ENCODE data around the gene METTL6. TPM values are rescaled to one million over a fixed set of nuclear protein-coding genes. Genes with fewer than 3 reads are reported as not detected.
"Not testable (repeated sequence)": the region's sequence is repeated elsewhere in the genome, so short reads cannot be mapped to it uniquely, and the experiment has no call there.

METTL6 gene
- total RNA-seq, 2 experiments from 2014 or later, result 18.6 to 19.3 TPM

DNA sequence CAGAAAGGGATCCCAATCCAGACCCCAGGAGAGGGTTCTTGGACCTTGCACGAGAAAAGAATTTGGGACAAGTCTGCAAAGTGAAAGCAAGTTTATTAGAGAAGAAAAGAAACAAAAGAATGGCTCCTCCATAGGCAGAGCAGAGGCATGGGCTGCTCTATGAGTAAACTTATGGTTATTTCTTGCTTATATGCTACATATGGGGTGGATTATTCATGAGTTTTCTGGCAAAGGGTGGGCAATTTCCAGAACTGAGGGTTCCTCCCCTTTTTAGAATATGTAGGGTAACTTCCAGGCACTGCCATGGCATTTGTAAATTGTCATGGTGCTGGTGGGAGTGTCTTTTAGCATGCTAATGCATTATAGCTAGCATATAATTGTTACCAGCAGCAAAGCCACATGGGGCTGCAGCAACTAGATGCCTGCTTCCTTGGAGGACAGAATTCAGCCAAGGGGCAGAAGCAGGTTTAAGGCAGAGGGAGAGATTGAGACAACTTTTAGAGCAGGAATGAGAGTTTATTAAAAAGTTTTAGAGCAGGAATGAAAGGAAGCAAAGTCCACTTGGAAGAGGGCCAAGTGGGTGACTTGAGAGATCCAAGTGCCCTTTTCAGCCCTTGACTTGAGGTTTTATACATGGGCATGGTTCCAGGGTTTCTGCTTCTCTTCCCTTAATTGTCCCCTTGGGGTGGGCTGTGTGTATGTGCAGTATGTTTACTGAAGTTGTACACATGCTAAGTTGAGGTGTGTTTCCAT is 41.3 kb downstream of the METTL6 start:
- peaks cover 2% of the 10 kb centered on the region for H3K4me1 Mint-ChIP-seq
- ATAC-seq (ENCODE audit: low read depth) (no peak), DNase-seq (no peak)
- H3K27me3 Mint-ChIP-seq, result peaks cover 3% of the 10 kb centered on the region
- H3K27ac Mint-ChIP-seq, result no peak overlapping the region
- POLR2A ChIA-PET, result no interaction called here
- peaks cover 6% of the 10 kb centered on the region for H3K9me3 Mint-ChIP-seq
- peaks cover 5% of the 10 kb centered on the region for H3K36me3 Mint-ChIP-seq
- H3K4me3 Mint-ChIP-seq, result no peak overlapping the region

DNA sequence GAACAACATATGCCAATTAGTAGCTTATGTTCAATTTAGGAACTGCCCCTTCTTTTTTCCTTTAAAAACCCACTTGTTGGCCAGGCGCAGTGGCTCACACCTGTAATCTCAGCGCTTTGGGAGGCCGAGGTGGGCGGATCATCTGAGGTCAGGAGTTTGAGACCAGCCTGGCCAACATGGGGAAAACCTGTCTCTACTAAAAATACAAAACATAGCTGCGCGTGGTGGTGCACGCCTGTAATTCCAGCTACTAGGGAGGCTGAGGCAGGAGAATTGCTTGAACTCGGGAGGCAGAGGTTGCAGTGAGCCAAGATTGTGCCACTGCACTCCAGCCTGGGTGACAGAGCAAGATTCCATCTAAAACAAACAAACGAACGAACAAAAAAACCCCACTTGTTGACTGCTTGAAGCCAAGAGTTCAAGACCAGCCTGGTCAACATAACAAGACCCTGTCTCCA is 42.1 kb downstream of the METTL6 start:
- H3K4me3 Mint-ChIP-seq; H3K9me3 Mint-ChIP-seq; H3K36me3 Mint-ChIP-seq; H3K27ac Mint-ChIP-seq; ATAC-seq (ENCODE audit: low read depth); H3K27me3 Mint-ChIP-seq; DNase-seq; H3K4me1 Mint-ChIP-seq; POLR2A ChIA-PET: not testable (repeated sequence)

- Mint-ChIP-seq H3K27ac (no peak overlapping the region), H3K36me3 (peaks cover 5% of the 10 kb centered on the region), H3K4me1 (peaks cover 2% of the 10 kb centered on the region), H3K4me3 (no peak overlapping the region), H3K27me3 (peaks cover 3% of the 10 kb centered on the region), H3K9me3 (peaks cover 6% of the 10 kb centered on the region)
- no peak for ATAC-seq (ENCODE audit: low read depth)
- DNase-seq, result no peak
- POLR2A ChIA-PET, result no interaction called here
Observed at GRCh38 chr3:15384510-15385237, 42.7 kb downstream of the METTL6 start.

DNA sequence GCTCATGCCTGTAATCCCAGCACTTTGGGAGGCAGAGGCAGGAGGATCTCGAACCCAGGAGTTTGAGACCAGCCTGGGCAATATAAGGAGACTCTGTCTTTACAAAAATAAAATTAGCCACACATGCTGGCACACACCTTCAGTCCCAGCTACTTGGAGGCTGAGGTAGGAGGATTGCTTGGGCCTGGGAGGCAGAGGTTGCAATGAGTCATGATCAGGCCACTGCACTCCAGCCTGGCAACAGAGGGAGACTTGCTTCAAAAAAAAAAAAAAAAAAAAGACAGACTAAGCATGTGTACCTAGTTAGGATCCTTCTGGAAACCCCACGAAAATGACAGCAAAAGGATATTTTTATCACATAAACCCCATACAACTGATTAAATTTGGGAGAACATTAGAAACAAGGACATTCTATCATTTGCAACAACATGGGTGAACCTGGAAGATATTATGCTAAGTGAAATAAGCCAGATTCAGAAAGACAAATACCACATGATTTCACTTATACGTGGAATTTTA is 44.9 kb downstream of the METTL6 start:
- H3K9me3 Mint-ChIP-seq, result peaks cover 6% of the 10 kb centered on the region
- POLR2A ChIA-PET, result no interaction called here
- no peak for DNase-seq
- peaks cover 8% of the 10 kb centered on the region for H3K4me1 Mint-ChIP-seq
- H3K27me3 Mint-ChIP-seq, result peaks cover 3% of the 10 kb centered on the region
- no peak for ATAC-seq (ENCODE audit: low read depth)
- peaks cover 5% of the 10 kb centered on the region for H3K36me3 Mint-ChIP-seq
- H3K4me3 Mint-ChIP-seq, result no peak overlapping the region
- no peak overlapping the region for H3K27ac Mint-ChIP-seq

- H3K36me3 Mint-ChIP-seq, result peaks cover 3% of the 10 kb centered on the region
- H3K27me3 Mint-ChIP-seq, result peaks cover 3% of the 10 kb centered on the region
- POLR2A ChIA-PET, result no interaction called here
- H3K4me3 Mint-ChIP-seq, result no peak overlapping the region
- H3K27ac Mint-ChIP-seq, result no peak overlapping the region
- DNase-seq (no peak), ATAC-seq (ENCODE audit: low read depth) (no peak)
- peaks cover 6% of the 10 kb centered on the region for H3K9me3 Mint-ChIP-seq
- H3K4me1 Mint-ChIP-seq, result peaks cover 8% of the 10 kb centered on the region
Observed at GRCh38 chr3:15380980-15381890, 46.1 kb downstream of the METTL6 start.

DNA sequence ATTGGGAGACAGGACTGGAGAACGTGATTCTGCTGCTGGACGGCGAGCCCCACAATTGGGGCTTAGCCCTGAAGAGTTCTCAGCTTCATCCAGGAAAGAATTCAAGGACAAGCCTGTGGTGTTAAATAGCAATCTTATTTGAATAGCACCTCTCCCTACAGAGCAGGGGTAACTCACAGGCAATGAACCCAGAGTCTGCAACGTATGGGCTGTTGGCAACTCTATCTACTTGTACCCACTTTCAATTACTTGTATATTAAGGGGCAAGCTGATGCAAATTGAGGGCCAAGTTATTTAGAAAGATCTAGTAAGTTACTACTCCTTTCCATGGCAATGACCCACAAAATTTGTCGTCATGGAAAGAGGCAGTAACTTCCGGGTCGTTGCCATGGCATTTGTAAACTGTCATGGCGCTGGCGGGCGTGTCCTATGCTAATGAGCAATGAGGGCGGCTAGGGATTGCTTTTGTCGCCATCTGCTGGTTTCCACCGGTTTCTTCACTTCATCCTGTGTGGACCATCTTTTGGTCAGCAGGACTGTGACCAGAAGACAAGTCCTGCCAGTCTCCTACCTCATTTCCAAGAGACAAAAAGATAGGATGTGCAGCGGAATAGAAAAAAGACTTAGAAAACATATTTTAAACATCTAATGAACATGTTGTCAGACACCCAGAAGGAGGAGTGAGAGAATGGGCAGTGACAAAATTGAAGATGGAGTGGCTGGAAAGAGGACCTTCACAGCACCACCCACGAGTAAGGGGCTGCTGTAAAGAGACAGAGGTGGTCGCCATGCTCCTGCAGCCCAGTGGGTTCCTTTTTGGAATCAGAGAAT is 49.2 kb downstream of the METTL6 start:
- H3K4me3 Mint-ChIP-seq, result no peak overlapping the region
- POLR2A ChIA-PET, result interaction anchor here (0.8 kb wide), 1 partner anchor 110 kb away, joined by 3 read pairs; no protein-coding TSS in a partner anchor
- H3K27ac Mint-ChIP-seq, result peak overlapping the region; percentile 44
- peak; percentile 91 for ATAC-seq (ENCODE audit: low read depth)
- H3K27me3 Mint-ChIP-seq, result no peaks in the 10 kb centered on the region
- DNase-seq, result peak; percentile 86
- peaks cover 6% of the 10 kb centered on the region for H3K4me1 Mint-ChIP-seq
- no peaks in the 10 kb centered on the region for H3K36me3 Mint-ChIP-seq
- no peaks in the 10 kb centered on the region for H3K9me3 Mint-ChIP-seq

DNA sequence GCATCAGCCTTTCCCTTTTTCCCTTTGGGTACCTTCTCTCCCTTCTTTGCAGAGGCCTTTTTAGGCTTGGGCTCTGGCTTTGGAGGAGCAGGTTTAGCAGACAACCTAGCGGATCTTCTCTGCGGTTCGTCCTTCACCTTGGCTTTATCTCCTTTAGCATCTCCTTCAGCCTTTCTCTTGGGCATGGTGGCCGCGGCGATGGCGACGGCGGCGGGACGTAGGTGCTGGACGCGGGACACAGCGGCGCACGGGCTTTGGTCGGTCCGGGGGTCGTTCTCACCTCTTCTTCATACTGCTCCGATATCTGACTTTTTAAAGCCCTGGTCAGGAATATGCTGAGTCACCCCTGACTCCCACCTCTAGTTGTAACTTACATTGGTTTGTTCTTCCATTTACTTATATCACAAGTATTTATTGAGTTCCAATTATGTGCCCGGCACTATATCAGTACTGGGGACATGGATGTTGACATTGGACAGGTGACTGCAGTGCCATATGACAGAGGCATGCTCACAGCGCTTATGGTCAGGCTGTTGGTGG is 51.8 kb downstream of the METTL6 start:
- H3K27ac Mint-ChIP-seq, result no peak overlapping the region
- POLR2A ChIA-PET, result no interaction called here
- DNase-seq, result no peak

GRCh38 chr3:15372918-15373317 is 54.4 kb downstream of the METTL6 start:
- Mint-ChIP-seq H3K27ac (no peak overlapping the region), H3K36me3 (no peaks in the 10 kb centered on the region), H3K27me3 (peaks cover 17% of the 10 kb centered on the region), H3K9me3 (no peaks in the 10 kb centered on the region), H3K4me3 (no peak overlapping the region), H3K4me1 (peaks cover 4% of the 10 kb centered on the region)
- ATAC-seq (ENCODE audit: low read depth), result no peak
- POLR2A ChIA-PET, result no interaction called here
- no peak for DNase-seq

More for the DNA sequence above, 51.8 kb downstream of the METTL6 start:
- Mint-ChIP-seq H3K36me3 (no peaks in the 10 kb centered on the region), H3K4me3 (no peak overlapping the region), H3K4me1 (peaks cover 6% of the 10 kb centered on the region), H3K9me3 (no peaks in the 10 kb centered on the region), H3K27me3 (peaks cover 6% of the 10 kb centered on the region)
- no peak for ATAC-seq (ENCODE audit: low read depth)

DNA sequence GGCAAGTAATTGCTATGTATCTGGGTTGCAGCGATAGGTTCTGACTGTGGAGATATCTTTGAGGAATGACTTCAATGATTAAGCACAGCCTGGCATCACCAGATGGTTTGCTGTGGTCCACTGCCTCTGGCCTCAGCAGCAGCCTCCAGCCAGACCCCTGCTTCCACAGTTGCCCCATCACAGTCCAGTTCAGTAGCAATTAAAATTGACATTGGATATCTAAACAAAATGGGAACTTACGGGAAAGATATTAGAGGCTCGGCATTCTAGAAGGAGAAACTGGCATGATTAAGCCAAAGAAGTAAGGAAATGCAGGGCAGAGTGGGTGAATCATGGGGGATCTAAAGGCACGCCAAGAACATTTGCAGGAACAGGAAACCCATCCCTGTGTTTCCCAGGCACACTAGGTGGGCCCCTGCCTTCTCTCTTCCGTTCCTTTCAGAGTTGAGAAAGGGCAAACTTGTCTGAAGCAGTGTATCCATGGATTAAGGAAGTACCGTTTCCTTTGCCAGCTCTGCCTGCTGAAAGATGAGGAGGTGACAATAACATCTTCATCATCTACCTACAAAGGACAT is 58.7 kb downstream of the METTL6 start:
- no peak overlapping the region for H3K27ac Mint-ChIP-seq
- H3K36me3 Mint-ChIP-seq, result no peaks in the 10 kb centered on the region
- H3K4me1 Mint-ChIP-seq, result peaks cover 8% of the 10 kb centered on the region
- DNase-seq (no peak), ATAC-seq (ENCODE audit: low read depth) (no peak)
- POLR2A ChIA-PET, result no interaction called here
- H3K4me3 Mint-ChIP-seq, result no peak overlapping the region
- H3K27me3 Mint-ChIP-seq, result peaks cover 17% of the 10 kb centered on the region
- no peaks in the 10 kb centered on the region for H3K9me3 Mint-ChIP-seq

DNA sequence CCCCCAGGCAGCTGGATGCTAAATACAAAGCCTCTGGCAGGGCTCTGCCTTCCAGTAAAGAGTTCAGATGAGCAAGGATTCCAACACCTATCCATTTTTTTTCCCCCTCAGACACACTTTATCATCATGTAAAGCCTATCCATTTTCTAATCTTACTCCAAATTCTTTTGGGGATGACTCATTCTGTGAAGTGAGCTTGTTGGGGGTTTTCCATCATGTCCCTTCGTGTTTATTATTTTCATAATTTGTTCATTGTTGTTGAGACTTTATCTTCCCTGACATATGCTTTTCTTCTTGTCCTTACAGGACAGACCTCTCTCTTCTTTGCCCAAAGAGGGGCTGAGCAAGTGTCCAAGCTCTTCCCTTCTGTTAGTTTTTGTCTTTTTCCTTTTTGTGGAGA is 60.3 kb downstream of the METTL6 start:
- ATAC-seq (ENCODE audit: low read depth) (no peak), DNase-seq (no peak)
- Mint-ChIP-seq H3K9me3 (no peaks in the 10 kb centered on the region), H3K27me3 (peaks cover 17% of the 10 kb centered on the region), H3K4me3 (no peak overlapping the region), H3K36me3 (no peaks in the 10 kb centered on the region), H3K27ac (no peak overlapping the region), H3K4me1 (peaks cover 12% of the 10 kb centered on the region)
- POLR2A ChIA-PET, result no interaction called here

DNA sequence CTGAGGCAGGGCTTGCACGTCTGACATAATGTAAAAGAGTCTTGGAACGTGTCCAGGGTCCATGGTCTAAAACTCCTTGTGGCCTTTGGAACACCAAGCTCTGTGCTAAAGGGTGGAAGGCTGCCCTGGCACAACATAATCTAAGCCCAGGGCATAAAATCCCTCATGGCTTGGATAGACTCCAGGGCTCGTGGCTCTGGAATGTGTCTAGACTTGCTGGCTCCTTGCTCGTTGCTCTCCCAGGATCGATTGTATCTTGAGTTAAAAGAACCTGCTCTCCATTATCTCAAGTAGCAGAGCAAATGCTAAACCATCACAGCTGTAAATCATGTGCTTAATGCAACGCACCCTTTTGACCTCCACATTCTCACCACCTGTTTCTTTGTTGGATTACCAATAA is 63.3 kb downstream of the METTL6 start:
- POLR2A ChIA-PET, H3K27ac Mint-ChIP-seq: not testable (repeated sequence)

More for the DNA sequence above, 63.3 kb downstream of the METTL6 start:
- H3K4me3 Mint-ChIP-seq; DNase-seq; H3K9me3 Mint-ChIP-seq; H3K36me3 Mint-ChIP-seq; ATAC-seq (ENCODE audit: low read depth): not testable (repeated sequence)
- Mint-ChIP-seq H3K27me3 (peaks cover 11% of the 10 kb centered on the region), H3K4me1 (peaks cover 27% of the 10 kb centered on the region)
